HFFc6 (cell line): ENCODE results near the gene CDK5RAP1. TPM values are rescaled to one million over a fixed set of nuclear protein-coding genes. Genes with fewer than 3 reads are reported as not detected.
A peak's percentile ranks its signal among the peaks of the same experiment; 100 is the strongest.

Experiments used
- DNase-seq: peaks from one replicate; pipeline ENCODE4 v3.0.0-alpha.2; 2018
- H3K27ac Mint-ChIP-seq: 2 replicates; pipeline ENCODE4 v1.8.0; 2020; ENCODE audit warnings: mild to moderate bottlenecking, mixed read lengths
- H3K27me3 Mint-ChIP-seq: 2 replicates; pipeline ENCODE4 v1.8.0; 2021; ENCODE audit warnings: mild to moderate bottlenecking, moderate library complexity, mixed read lengths; ENCODE audit not compliant: insufficient read depth
- H3K36me3 Mint-ChIP-seq: 2 replicates; pipeline ENCODE4 v1.8.0; 2021; ENCODE audit warnings: low read depth, mixed read lengths
- H3K4me1 Mint-ChIP-seq: 2 replicates; pipeline ENCODE4 v1.8.0; 2020; ENCODE audit warnings: low read depth, mixed read lengths
- H3K4me3 Mint-ChIP-seq: 2 replicates; pipeline ENCODE4 v1.8.0; 2020; ENCODE audit warnings: mild to moderate bottlenecking, moderate library complexity, mixed read lengths
- H3K9me3 Mint-ChIP-seq: 2 replicates; pipeline ENCODE4 v1.8.0; 2020; ENCODE audit warnings: mild to moderate bottlenecking, mixed read lengths
- total RNA-seq, 6 experiments: library from RNA; stranded (reverse); fragmentation: NEBNext Ultra II Directional; extraction: Animal tissue kit (Norgen Biotek cat#: 25700); gene quantifications; 2 replicates in 1 of 6; 3 replicates in 5 of 6; pipeline ENCODE4 v1.2.3, GENCODE V29; 2021
- TF ChIP-seq, protein P1 (sequence below): fragments of 200-600 bp; sonication (generic); IDR thresholded peaks from 2 replicates; pipeline ENCODE4 v1.5.0; 2021; ENCODE audit warnings: antibody characterized with exemption, mild to moderate bottlenecking

CDK5RAP1 gene
- total RNA-seq, 6 experiments from 2014 or later = 22.8 to 28.4 (median 25.0) TPM

GRCh38 chr20:33370291-33370690, 31.0 kb downstream of the CDK5RAP1 start:
- Mint-ChIP-seq H3K9me3 (no peaks in the 10 kb centered on the region), H3K4me1 (peaks cover 45% of the 10 kb centered on the region), H3K4me3 (no peak overlapping the region), H3K27me3 (peaks cover 2% of the 10 kb centered on the region; the same call in 1 of the 2 replicates), H3K27ac (peak overlapping the region; percentile 40; the same call in 1 of the 2 replicates), H3K36me3 (peaks cover 45% of the 10 kb centered on the region)
- no peak for DNase-seq
- TF ChIP-seq, protein P1, sequence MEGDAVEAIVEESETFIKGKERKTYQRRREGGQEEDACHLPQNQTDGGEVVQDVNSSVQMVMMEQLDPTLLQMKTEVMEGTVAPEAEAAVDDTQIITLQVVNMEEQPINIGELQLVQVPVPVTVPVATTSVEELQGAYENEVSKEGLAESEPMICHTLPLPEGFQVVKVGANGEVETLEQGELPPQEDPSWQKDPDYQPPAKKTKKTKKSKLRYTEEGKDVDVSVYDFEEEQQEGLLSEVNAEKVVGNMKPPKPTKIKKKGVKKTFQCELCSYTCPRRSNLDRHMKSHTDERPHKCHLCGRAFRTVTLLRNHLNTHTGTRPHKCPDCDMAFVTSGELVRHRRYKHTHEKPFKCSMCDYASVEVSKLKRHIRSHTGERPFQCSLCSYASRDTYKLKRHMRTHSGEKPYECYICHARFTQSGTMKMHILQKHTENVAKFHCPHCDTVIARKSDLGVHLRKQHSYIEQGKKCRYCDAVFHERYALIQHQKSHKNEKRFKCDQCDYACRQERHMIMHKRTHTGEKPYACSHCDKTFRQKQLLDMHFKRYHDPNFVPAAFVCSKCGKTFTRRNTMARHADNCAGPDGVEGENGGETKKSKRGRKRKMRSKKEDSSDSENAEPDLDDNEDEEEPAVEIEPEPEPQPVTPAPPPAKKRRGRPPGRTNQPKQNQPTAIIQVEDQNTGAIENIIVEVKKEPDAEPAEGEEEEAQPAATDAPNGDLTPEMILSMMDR = no peak

- H3K27me3 Mint-ChIP-seq = no peaks in the 10 kb centered on the region; the same call in none of the 2 replicates
- TF ChIP-seq, protein P1 = no peak
- no peak overlapping the region for H3K4me3 Mint-ChIP-seq
- H3K9me3 Mint-ChIP-seq = no peaks in the 10 kb centered on the region
- H3K27ac Mint-ChIP-seq = no peak overlapping the region
- no peak for DNase-seq
- H3K4me1 Mint-ChIP-seq = peaks cover 23% of the 10 kb centered on the region
- peaks cover 44% of the 10 kb centered on the region for H3K36me3 Mint-ChIP-seq
Observed at GRCh38 chr20:33362898-33363297, 38.4 kb downstream of the CDK5RAP1 start.

GRCh38 chr20:33359399-33360261, 41.7 kb downstream of the CDK5RAP1 start:
- no peak for DNase-seq
- Mint-ChIP-seq H3K4me3 (no peak overlapping the region), H3K4me1 (peaks cover 14% of the 10 kb centered on the region), H3K27ac (no peak overlapping the region), H3K9me3 (no peaks in the 10 kb centered on the region), H3K27me3 (no peaks in the 10 kb centered on the region; the same call in 1 of the 2 replicates), H3K36me3 (peaks cover 37% of the 10 kb centered on the region)
- TF ChIP-seq, protein P1 = no peak

- Mint-ChIP-seq H3K36me3 (peaks cover 7% of the 10 kb centered on the region; the same call in 1 of the 2 replicates), H3K9me3 (no peaks in the 10 kb centered on the region), H3K27ac (no peak overlapping the region), H3K4me1 (no peaks in the 10 kb centered on the region; the same call in 1 of the 2 replicates), H3K27me3 (no peaks in the 10 kb centered on the region), H3K4me3 (no peak overlapping the region)
- TF ChIP-seq, protein P1 = no peak
- DNase-seq = no peak
Observed at GRCh38 chr20:33353013-33353402, 48.3 kb downstream of the CDK5RAP1 start.

GRCh38 chr20:33352258-33353012, 48.9 kb downstream of the CDK5RAP1 start:
- DNase-seq = no peak
- H3K36me3 Mint-ChIP-seq = peaks cover 6% of the 10 kb centered on the region; the same call in 1 of the 2 replicates
- H3K4me3 Mint-ChIP-seq = no peak overlapping the region
- H3K9me3 Mint-ChIP-seq = no peaks in the 10 kb centered on the region
- TF ChIP-seq, protein P1 = no peak
- no peak overlapping the region for H3K27ac Mint-ChIP-seq
- no peaks in the 10 kb centered on the region for H3K27me3 Mint-ChIP-seq
- H3K4me1 Mint-ChIP-seq = no peaks in the 10 kb centered on the region; the same call in 1 of the 2 replicates
